Activated T-helper 17 cell treated with anti-CD3 and anti-CD28 coated beads, Interleukin-2, amount 50 U/mL, for 72 hours (primary cell): ENCODE results near the gene SERINC5. TPM values are rescaled to one million over a fixed set of nuclear protein-coding genes. Genes with fewer than 3 reads are reported as not detected.
"Not testable (repeated sequence)": the region's sequence is repeated elsewhere in the genome, so short reads cannot be mapped to it uniquely, and the experiment has no call there.

Source experiments
- ATAC-seq: fragments of 150-1000 bp; cut with Tn5 transposase; replicated peaks from 2 replicates; pipeline ENCODE4 v1.10.0; 2021; ENCODE audit warnings: mild to moderate bottlenecking, moderate library complexity
- H3K27ac Mint-ChIP-seq: one replicate; pipeline ENCODE4 v1.8.0; 2022; ENCODE audit warnings: mixed read lengths
- H3K27me3 Mint-ChIP-seq: one replicate; pipeline ENCODE4 v1.8.0; 2022; ENCODE audit warnings: mixed read lengths
- H3K36me3 Mint-ChIP-seq: one replicate; pipeline ENCODE4 v1.8.0; 2022; ENCODE audit warnings: low read depth, mild to moderate bottlenecking, mixed read lengths
- H3K4me1 Mint-ChIP-seq: one replicate; pipeline ENCODE4 v1.8.0; 2022; ENCODE audit warnings: mixed read lengths
- H3K4me3 Mint-ChIP-seq: one replicate; pipeline ENCODE4 v1.8.0; 2022; ENCODE audit warnings: mild to moderate bottlenecking, mixed read lengths
- H3K9me3 Mint-ChIP-seq: one replicate; pipeline ENCODE4 v1.8.0; 2022; ENCODE audit warnings: mixed read lengths
- total RNA-seq, 2 donors: library from RNA; stranded (reverse); gene quantifications; one replicate each; pipeline ENCODE4 v1.2.3, GENCODE V29; 2022

SERINC5 gene
- total RNA-seq, 2 donors from 2014 or later = 50.7 to 76.7 TPM

GRCh38 chr5:80101993-80102392, 153.9 kb downstream of the SERINC5 start:
- H3K36me3 Mint-ChIP-seq = no peaks in the 10 kb centered on the region
- H3K4me1 Mint-ChIP-seq = peaks cover 15% of the 10 kb centered on the region
- peak; percentile 95 for ATAC-seq
- no peak overlapping the region for H3K4me3 Mint-ChIP-seq
- peak overlapping the region; percentile 14 for H3K27ac Mint-ChIP-seq
- H3K27me3 Mint-ChIP-seq = no peaks in the 10 kb centered on the region
- H3K9me3 Mint-ChIP-seq = no peaks in the 10 kb centered on the region

GRCh38 chr5:80097451-80097850, 158.4 kb downstream of the SERINC5 start:
- Mint-ChIP-seq H3K27ac (peak overlapping the region; percentile 37), H3K36me3 (no peaks in the 10 kb centered on the region), H3K27me3 (no peaks in the 10 kb centered on the region), H3K4me1 (peaks cover 12% of the 10 kb centered on the region), H3K9me3 (no peaks in the 10 kb centered on the region), H3K4me3 (no peak overlapping the region)
- ATAC-seq = no peak

DNA sequence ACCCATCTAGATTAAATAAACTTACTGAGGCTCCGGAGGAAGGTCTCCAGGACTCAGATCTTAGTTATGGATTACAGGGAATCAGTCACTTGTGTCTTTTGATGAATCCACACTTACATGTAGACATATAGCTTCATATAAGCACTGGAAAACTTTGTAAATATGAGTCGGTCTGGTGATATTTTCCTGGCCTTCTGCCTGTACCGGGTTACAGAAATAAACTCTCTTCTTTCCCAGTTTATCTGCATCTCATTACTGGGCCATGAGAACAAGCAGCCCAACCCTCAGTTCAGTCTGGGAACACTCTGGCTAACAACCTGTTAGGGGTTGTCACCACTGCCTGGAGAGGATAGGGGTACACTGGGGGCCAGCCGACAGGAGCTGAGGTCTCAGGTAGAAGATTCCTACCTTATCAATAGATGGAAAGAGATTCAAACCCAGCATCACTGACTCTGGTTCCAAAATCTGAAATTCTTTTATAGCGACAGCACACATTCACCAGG, 161.6 kb downstream of the SERINC5 start:
- Mint-ChIP-seq H3K4me3 (no peak overlapping the region), H3K27ac (peak overlapping the region; percentile 56), H3K36me3 (no peaks in the 10 kb centered on the region)

DNA sequence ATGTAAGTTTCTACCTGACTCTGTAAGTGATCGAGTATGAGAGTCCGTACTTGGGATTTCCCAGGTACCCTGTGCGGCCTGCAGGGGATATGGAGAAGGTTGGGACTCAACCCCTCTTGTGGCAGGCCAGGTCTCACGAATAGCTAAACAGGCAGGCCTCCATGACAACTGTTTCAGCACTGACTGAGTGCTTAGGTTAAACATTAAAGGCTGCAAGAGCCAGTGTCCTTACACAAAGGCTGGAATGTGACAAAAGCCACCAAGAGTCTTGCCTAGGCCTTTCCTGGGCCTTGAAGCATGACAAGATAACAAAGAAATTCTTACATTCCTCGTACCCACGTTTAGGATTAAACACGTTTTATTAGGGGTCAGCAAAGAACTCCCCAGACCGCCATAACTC, 162.1 kb downstream of the SERINC5 start:
- no peaks in the 10 kb centered on the region for H3K36me3 Mint-ChIP-seq
- H3K9me3 Mint-ChIP-seq = no peaks in the 10 kb centered on the region
- no peak overlapping the region for H3K27ac Mint-ChIP-seq
- no peaks in the 10 kb centered on the region for H3K27me3 Mint-ChIP-seq
- ATAC-seq = no peak
- H3K4me1 Mint-ChIP-seq = peaks cover 13% of the 10 kb centered on the region
- H3K4me3 Mint-ChIP-seq = no peak overlapping the region

More for the DNA sequence above, 161.6 kb downstream of the SERINC5 start:
- no peak for ATAC-seq
- Mint-ChIP-seq H3K27me3 (no peaks in the 10 kb centered on the region), H3K9me3 (no peaks in the 10 kb centered on the region), H3K4me1 (peaks cover 13% of the 10 kb centered on the region)

- Mint-ChIP-seq H3K4me3 (peak overlapping the region; percentile 73), H3K27ac (peak overlapping the region; percentile 85), H3K27me3 (no peaks in the 10 kb centered on the region), H3K9me3 (no peaks in the 10 kb centered on the region), H3K4me1 (peaks cover 13% of the 10 kb centered on the region), H3K36me3 (no peaks in the 10 kb centered on the region)
- ATAC-seq = peak; percentile 65
These were observed 163.3 kb downstream of the SERINC5 start for GRCh38 chr5:80092486-80093107.

- not testable (repeated sequence) for H3K27me3 Mint-ChIP-seq, H3K9me3 Mint-ChIP-seq, H3K36me3 Mint-ChIP-seq
- Mint-ChIP-seq H3K4me3 (peak overlapping the region; percentile 73), H3K4me1 (peaks cover 13% of the 10 kb centered on the region), H3K27ac (peak overlapping the region; percentile 85)
- ATAC-seq = peak; percentile 76
These were observed 164.1 kb downstream of the SERINC5 start for GRCh38 chr5:80091792-80092192.

- no peaks in the 10 kb centered on the region for H3K36me3 Mint-ChIP-seq
- H3K27me3 Mint-ChIP-seq = no peaks in the 10 kb centered on the region
- ATAC-seq = no peak
- H3K27ac Mint-ChIP-seq = no peak overlapping the region
- H3K4me3 Mint-ChIP-seq = no peak overlapping the region
- no peaks in the 10 kb centered on the region for H3K9me3 Mint-ChIP-seq
- peaks cover 13% of the 10 kb centered on the region for H3K4me1 Mint-ChIP-seq
These were observed 165.0 kb downstream of the SERINC5 start for GRCh38 chr5:80090884-80091166.

DNA sequence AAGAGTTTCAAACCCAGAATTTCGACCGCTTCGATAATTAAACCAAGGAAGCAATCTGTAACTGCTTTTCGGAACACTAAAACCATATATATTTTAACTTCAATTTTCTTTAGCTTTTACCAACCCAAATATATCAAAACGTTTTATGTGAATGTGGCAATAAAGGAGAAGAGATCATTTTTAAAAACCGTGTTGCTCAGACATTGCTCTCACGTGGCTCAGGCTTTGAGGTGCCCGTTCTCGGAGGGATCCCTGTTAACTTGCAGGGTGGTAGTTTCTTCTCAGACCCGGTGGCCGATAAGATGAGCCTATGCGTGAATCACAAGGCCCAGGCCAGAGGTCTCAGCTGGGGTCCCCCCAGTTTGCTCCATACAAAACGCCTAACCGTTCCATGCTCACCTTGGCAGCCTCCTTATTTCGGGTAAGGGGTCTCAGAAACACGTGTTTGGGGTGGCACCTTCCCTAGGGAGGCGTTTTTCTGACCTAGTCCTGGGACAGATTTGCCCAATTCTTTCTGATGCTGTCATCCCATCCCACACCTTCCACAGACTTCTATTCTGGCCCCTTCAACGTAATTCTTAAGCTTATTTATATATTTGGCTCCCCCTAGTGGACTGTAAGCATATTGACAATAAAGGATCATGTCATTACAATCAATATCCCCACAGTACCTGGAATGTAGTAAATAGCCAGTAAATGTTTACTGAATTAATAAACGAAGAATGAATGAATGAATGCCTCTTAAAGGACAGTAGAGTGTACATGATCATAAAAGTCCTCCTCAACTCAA, 172.6 kb downstream of the SERINC5 start:
- no peaks in the 10 kb centered on the region for H3K27me3 Mint-ChIP-seq
- H3K27ac Mint-ChIP-seq = peak overlapping the region; percentile 89
- peak; percentile 79 for ATAC-seq
- no peaks in the 10 kb centered on the region for H3K9me3 Mint-ChIP-seq
- peaks cover 12% of the 10 kb centered on the region for H3K4me1 Mint-ChIP-seq
- peak overlapping the region; percentile 81 for H3K4me3 Mint-ChIP-seq
- H3K36me3 Mint-ChIP-seq = no peaks in the 10 kb centered on the region

DNA sequence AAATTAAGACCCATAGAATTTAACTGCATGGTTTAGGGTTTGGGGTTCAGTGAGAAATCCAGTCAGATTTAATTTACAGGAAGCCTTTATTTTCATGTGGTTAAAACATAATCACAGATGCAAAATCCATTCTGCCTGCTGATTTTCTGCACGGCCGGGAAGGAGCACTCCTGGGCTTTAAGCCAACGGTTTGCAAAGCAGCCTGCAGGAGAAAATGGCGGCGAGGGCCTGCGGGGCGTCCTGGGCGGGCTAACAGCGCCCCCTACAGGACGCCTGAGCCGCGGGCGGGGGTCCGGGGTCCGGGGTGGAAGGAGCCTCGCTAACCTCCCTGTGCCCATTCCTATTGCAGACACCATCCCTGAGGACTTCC, 173.1 kb downstream of the SERINC5 start:
- peak overlapping the region; percentile 81 for H3K4me3 Mint-ChIP-seq
- no peaks in the 10 kb centered on the region for H3K9me3 Mint-ChIP-seq
- peaks cover 12% of the 10 kb centered on the region for H3K4me1 Mint-ChIP-seq
- H3K27me3 Mint-ChIP-seq = no peaks in the 10 kb centered on the region
- peak overlapping the region; percentile 89 for H3K27ac Mint-ChIP-seq
- no peaks in the 10 kb centered on the region for H3K36me3 Mint-ChIP-seq
- ATAC-seq = peak; percentile 73

DNA sequence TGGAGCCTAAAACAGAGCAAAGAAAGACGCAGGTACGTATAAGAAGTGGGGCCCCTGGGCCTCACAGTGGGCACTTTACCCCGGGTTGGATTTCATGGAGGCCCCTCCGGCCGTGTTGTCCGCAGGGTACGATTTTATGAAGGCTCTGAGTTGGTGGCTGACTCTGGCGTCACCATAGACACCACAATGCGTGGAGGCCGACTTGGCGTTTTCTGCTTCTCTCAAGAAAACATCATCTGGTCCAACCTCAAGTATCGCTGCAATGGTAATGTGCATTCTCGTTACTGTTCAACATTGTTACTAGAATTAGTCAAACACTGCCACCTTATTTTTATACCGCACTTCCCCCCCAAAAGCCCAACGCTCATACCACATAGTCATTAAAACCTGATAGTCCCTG, 173.6 kb downstream of the SERINC5 start:
- Mint-ChIP-seq H3K4me3 (peak overlapping the region; percentile 81), H3K9me3 (no peaks in the 10 kb centered on the region), H3K27ac (peak overlapping the region; percentile 89), H3K36me3 (no peaks in the 10 kb centered on the region), H3K4me1 (peaks cover 12% of the 10 kb centered on the region), H3K27me3 (no peaks in the 10 kb centered on the region)
- peak; percentile 38 for ATAC-seq

- H3K36me3 Mint-ChIP-seq = no peaks in the 10 kb centered on the region
- peaks cover 12% of the 10 kb centered on the region for H3K4me1 Mint-ChIP-seq
- no peak for ATAC-seq
- no peaks in the 10 kb centered on the region for H3K27me3 Mint-ChIP-seq
- no peak overlapping the region for H3K4me3 Mint-ChIP-seq
- no peaks in the 10 kb centered on the region for H3K9me3 Mint-ChIP-seq
- H3K27ac Mint-ChIP-seq = no peak overlapping the region
These were observed 176.9 kb downstream of the SERINC5 start for GRCh38 chr5:80078921-80079320.

- H3K27me3 Mint-ChIP-seq = no peaks in the 10 kb centered on the region
- no peak for ATAC-seq
These were observed 178.7 kb downstream of the SERINC5 start for GRCh38 chr5:80077051-80077714.

DNA sequence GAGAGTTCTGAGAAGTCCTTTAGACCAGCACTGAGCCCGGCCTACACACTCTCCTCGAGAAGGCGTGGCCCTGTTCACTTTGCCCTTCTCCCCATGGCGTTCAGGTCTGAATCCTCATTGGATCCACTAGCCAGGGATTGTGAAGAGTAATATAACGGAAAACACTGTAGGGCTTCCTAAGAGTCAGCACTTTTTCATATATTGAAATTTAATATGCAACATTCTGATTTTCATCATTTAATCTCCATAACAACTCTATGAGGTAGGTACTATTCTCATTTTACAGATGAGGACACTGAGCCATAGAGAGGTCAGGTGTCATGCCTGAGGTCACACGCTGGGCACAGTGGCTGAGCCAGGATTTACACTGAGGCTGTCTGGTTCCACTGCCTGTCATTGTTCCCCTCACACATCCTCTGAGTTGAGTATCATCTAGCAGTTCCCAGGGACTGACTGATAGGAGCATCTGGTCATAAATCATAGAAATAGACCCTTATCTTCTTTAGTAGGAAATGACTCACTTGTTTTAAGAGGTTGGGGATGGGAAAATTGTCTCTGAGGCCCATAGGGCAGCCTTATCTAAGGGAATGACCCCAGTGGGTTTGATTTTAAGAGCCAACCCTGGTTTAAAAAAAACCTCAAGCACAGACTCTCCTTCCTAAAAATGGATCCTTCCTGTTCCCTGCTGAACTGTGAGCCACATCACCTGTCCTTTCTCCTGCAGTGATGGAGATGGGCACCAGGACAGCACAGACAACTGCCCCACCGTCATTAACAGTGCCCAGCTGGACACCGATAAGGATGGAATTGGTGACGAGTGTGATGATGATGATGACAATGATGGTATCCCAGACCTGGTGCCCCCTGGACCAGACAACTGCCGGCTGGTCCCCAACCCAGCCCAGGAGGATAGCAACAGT, 179.5 kb downstream of the SERINC5 start:
- no peaks in the 10 kb centered on the region for H3K27me3 Mint-ChIP-seq
- no peaks in the 10 kb centered on the region for H3K4me1 Mint-ChIP-seq
- H3K9me3 Mint-ChIP-seq = no peaks in the 10 kb centered on the region
- no peak overlapping the region for H3K4me3 Mint-ChIP-seq
- H3K27ac Mint-ChIP-seq = no peak overlapping the region
- H3K36me3 Mint-ChIP-seq = no peaks in the 10 kb centered on the region
- ATAC-seq = no peak

More at GRCh38 chr5:80077051-80077714, 178.7 kb downstream of the SERINC5 start:
- Mint-ChIP-seq H3K36me3 (no peaks in the 10 kb centered on the region), H3K27ac (no peak overlapping the region), H3K4me1 (peaks cover 1% of the 10 kb centered on the region), H3K4me3 (no peak overlapping the region), H3K9me3 (no peaks in the 10 kb centered on the region)
